Measurements from ENCODE around the gene NCKAP5.

Gene NCKAP5

GRCh38 chr2:133438026-133438425, 130.2 kb downstream of the NCKAP5 start:
- Histone ChIP-seq H3K4me1 (ENCODE audit: control extremely low read depth in 1 of 4, control insufficient read depth in 4 of 4, insufficient read depth in 4 of 4, low read length in 3 of 4) (no peaks in the 10 kb centered on the region), H3K9me3 (ENCODE audit: control extremely low read depth in 1 of 5, control insufficient read depth in 4 of 5, insufficient read depth in 2 of 5, low read depth in 1 of 5, low read length in 4 of 5) (no peaks in the 10 kb centered on the region), H3K27ac (ENCODE audit: insufficient read depth in 1 of 2, low read depth in 1 of 2, low read length in 2 of 2, poor library complexity in 1 of 2, severe bottlenecking in 2 of 2) (no peak overlapping the region), H3K27me3 (replicated peaks in 2 of 5; ENCODE audit: control insufficient read depth in 4 of 5, insufficient read depth in 5 of 5, low read length in 4 of 5) (no peaks in the 10 kb centered on the region), H3K36me3 (ENCODE audit: control insufficient read depth in 4 of 4, insufficient read depth in 4 of 4, low read length in 3 of 4) (no peaks in the 10 kb centered on the region), H3K4me3 (ENCODE audit: control insufficient read depth in 1 of 7, extremely low read depth in 1 of 7, insufficient read depth in 4 of 7, low read depth in 2 of 7, low read length in 6 of 7) (no peak overlapping the region)
- DNase-seq, result no peak
- CTCF ChIA-PET, result interaction anchor here (0.6 kb wide), 1 partner anchor 21 kb away, joined by 3 read pairs; no protein-coding TSS in a partner anchor
- POLR2A ChIA-PET, result no interaction called here

- no peaks in the 10 kb centered on the region for H3K4me1 ChIP-seq (ENCODE audit: control extremely low read depth in 1 of 4, control insufficient read depth in 4 of 4, insufficient read depth in 4 of 4, low read length in 3 of 4)
- ChIA-PET POLR2A (no interaction called here), CTCF (interaction anchor here (0.6 kb wide), 1 partner anchor 21 kb away, joined by 3 read pairs; no protein-coding TSS in a partner anchor)
- 81% methylated on average over 3 of the region's 3 CpGs for WGBS (ENCODE audit: insufficient coverage)
- no peaks in the 10 kb centered on the region for H3K27me3 ChIP-seq (replicated peaks in 2 of 5; ENCODE audit: control insufficient read depth in 4 of 5, insufficient read depth in 5 of 5, low read length in 4 of 5)
- H3K27ac ChIP-seq (ENCODE audit: insufficient read depth in 1 of 2, low read depth in 1 of 2, low read length in 2 of 2, poor library complexity in 1 of 2, severe bottlenecking in 2 of 2), result no peak overlapping the region
- DNase-seq, result no peak
- H3K4me3 ChIP-seq (ENCODE audit: control insufficient read depth in 1 of 7, extremely low read depth in 1 of 7, insufficient read depth in 4 of 7, low read depth in 2 of 7, low read length in 6 of 7), result no peak overlapping the region
- H3K9me3 ChIP-seq (ENCODE audit: control extremely low read depth in 1 of 5, control insufficient read depth in 4 of 5, insufficient read depth in 2 of 5, low read depth in 1 of 5, low read length in 4 of 5), result no peaks in the 10 kb centered on the region
- H3K36me3 ChIP-seq (ENCODE audit: control insufficient read depth in 4 of 4, insufficient read depth in 4 of 4, low read length in 3 of 4), result no peaks in the 10 kb centered on the region
Observed at GRCh38 chr2:133437492-133437891, 130.8 kb downstream of the NCKAP5 start.

- H3K27me3 ChIP-seq (replicated peaks in 2 of 5; ENCODE audit: control insufficient read depth in 4 of 5, insufficient read depth in 5 of 5, low read length in 4 of 5), result no peaks in the 10 kb centered on the region
- DNase-seq, result no peak
- H3K9me3 ChIP-seq (ENCODE audit: control extremely low read depth in 1 of 5, control insufficient read depth in 4 of 5, insufficient read depth in 2 of 5, low read depth in 1 of 5, low read length in 4 of 5), result no peaks in the 10 kb centered on the region
- ChIA-PET POLR2A (no interaction called here), CTCF (no interaction called here)
- H3K4me1 ChIP-seq (ENCODE audit: control extremely low read depth in 1 of 4, control insufficient read depth in 4 of 4, insufficient read depth in 4 of 4, low read length in 3 of 4), result no peaks in the 10 kb centered on the region
- no peak overlapping the region for H3K27ac ChIP-seq (ENCODE audit: insufficient read depth in 1 of 2, low read depth in 1 of 2, low read length in 2 of 2, poor library complexity in 1 of 2, severe bottlenecking in 2 of 2)
- no peaks in the 10 kb centered on the region for H3K36me3 ChIP-seq (ENCODE audit: control insufficient read depth in 4 of 4, insufficient read depth in 4 of 4, low read length in 3 of 4)
- 89% methylated on average over 4 of the region's 5 CpGs for WGBS (ENCODE audit: insufficient coverage)
- H3K4me3 ChIP-seq (ENCODE audit: control insufficient read depth in 1 of 7, extremely low read depth in 1 of 7, insufficient read depth in 4 of 7, low read depth in 2 of 7, low read length in 6 of 7), result no peak overlapping the region
Observed at GRCh38 chr2:133434959-133435668, 133.1 kb downstream of the NCKAP5 start.

GRCh38 chr2:133433455-133434451, 134.5 kb downstream of the NCKAP5 start:
- H3K4me1 ChIP-seq (ENCODE audit: control extremely low read depth in 1 of 4, control insufficient read depth in 4 of 4, insufficient read depth in 4 of 4, low read length in 3 of 4), result no peaks in the 10 kb centered on the region
- H3K27ac ChIP-seq (ENCODE audit: insufficient read depth in 1 of 2, low read depth in 1 of 2, low read length in 2 of 2, poor library complexity in 1 of 2, severe bottlenecking in 2 of 2), result no peak overlapping the region
- H3K36me3 ChIP-seq (ENCODE audit: control insufficient read depth in 4 of 4, insufficient read depth in 4 of 4, low read length in 3 of 4), result no peaks in the 10 kb centered on the region
- H3K4me3 ChIP-seq (ENCODE audit: control insufficient read depth in 1 of 7, extremely low read depth in 1 of 7, insufficient read depth in 4 of 7, low read depth in 2 of 7, low read length in 6 of 7), result no peak overlapping the region
- DNase-seq, result no peak
- no peaks in the 10 kb centered on the region for H3K9me3 ChIP-seq (ENCODE audit: control extremely low read depth in 1 of 5, control insufficient read depth in 4 of 5, insufficient read depth in 2 of 5, low read depth in 1 of 5, low read length in 4 of 5)
- no peaks in the 10 kb centered on the region for H3K27me3 ChIP-seq (replicated peaks in 2 of 5; ENCODE audit: control insufficient read depth in 4 of 5, insufficient read depth in 5 of 5, low read length in 4 of 5)
- POLR2A ChIA-PET, result no interaction called here
- CTCF ChIA-PET, result no interaction called here
- WGBS (ENCODE audit: insufficient coverage), result no CpG with 5 or more reads among the region's 5 CpGs

GRCh38 chr2:133432778-133433177, 135.5 kb downstream of the NCKAP5 start:
- Histone ChIP-seq H3K36me3 (ENCODE audit: control insufficient read depth in 4 of 4, insufficient read depth in 4 of 4, low read length in 3 of 4) (no peaks in the 10 kb centered on the region), H3K9me3 (ENCODE audit: control extremely low read depth in 1 of 5, control insufficient read depth in 4 of 5, insufficient read depth in 2 of 5, low read depth in 1 of 5, low read length in 4 of 5) (no peaks in the 10 kb centered on the region), H3K27ac (ENCODE audit: insufficient read depth in 1 of 2, low read depth in 1 of 2, low read length in 2 of 2, poor library complexity in 1 of 2, severe bottlenecking in 2 of 2) (no peak overlapping the region), H3K27me3 (replicated peaks in 2 of 5; ENCODE audit: control insufficient read depth in 4 of 5, insufficient read depth in 5 of 5, low read length in 4 of 5) (no peaks in the 10 kb centered on the region), H3K4me3 (ENCODE audit: control insufficient read depth in 1 of 7, extremely low read depth in 1 of 7, insufficient read depth in 4 of 7, low read depth in 2 of 7, low read length in 6 of 7) (no peak overlapping the region), H3K4me1 (ENCODE audit: control extremely low read depth in 1 of 4, control insufficient read depth in 4 of 4, insufficient read depth in 4 of 4, low read length in 3 of 4) (no peaks in the 10 kb centered on the region)
- ChIA-PET CTCF (no interaction called here), POLR2A (no interaction called here)
- no peak for DNase-seq

GRCh38 chr2:133431289-133431688, 137.0 kb downstream of the NCKAP5 start:
- CTCF ChIA-PET, result no interaction called here
- WGBS (ENCODE audit: insufficient coverage), result 94% methylated on average over 4 of the region's 4 CpGs
- H3K4me1 ChIP-seq (ENCODE audit: control extremely low read depth in 1 of 4, control insufficient read depth in 4 of 4, insufficient read depth in 4 of 4, low read length in 3 of 4), result no peaks in the 10 kb centered on the region
- no peak overlapping the region for H3K27ac ChIP-seq (ENCODE audit: insufficient read depth in 1 of 2, low read depth in 1 of 2, low read length in 2 of 2, poor library complexity in 1 of 2, severe bottlenecking in 2 of 2)
- H3K27me3 ChIP-seq (replicated peaks in 2 of 5; ENCODE audit: control insufficient read depth in 4 of 5, insufficient read depth in 5 of 5, low read length in 4 of 5), result no peaks in the 10 kb centered on the region
- H3K9me3 ChIP-seq (ENCODE audit: control extremely low read depth in 1 of 5, control insufficient read depth in 4 of 5, insufficient read depth in 2 of 5, low read depth in 1 of 5, low read length in 4 of 5), result no peaks in the 10 kb centered on the region
- no peak overlapping the region for H3K4me3 ChIP-seq (ENCODE audit: control insufficient read depth in 1 of 7, extremely low read depth in 1 of 7, insufficient read depth in 4 of 7, low read depth in 2 of 7, low read length in 6 of 7)
- POLR2A ChIA-PET, result no interaction called here
- no peak for DNase-seq
- no peaks in the 10 kb centered on the region for H3K36me3 ChIP-seq (ENCODE audit: control insufficient read depth in 4 of 4, insufficient read depth in 4 of 4, low read length in 3 of 4)

GRCh38 chr2:133426791-133427190, 141.5 kb downstream of the NCKAP5 start:
- no peak for DNase-seq
- no CpG with 5 or more reads among the region's 1 CpG for WGBS (ENCODE audit: insufficient coverage)
- no peak overlapping the region for H3K27ac ChIP-seq (ENCODE audit: insufficient read depth in 1 of 2, low read depth in 1 of 2, low read length in 2 of 2, poor library complexity in 1 of 2, severe bottlenecking in 2 of 2)
- H3K27me3 ChIP-seq (replicated peaks in 2 of 5; ENCODE audit: control insufficient read depth in 4 of 5, insufficient read depth in 5 of 5, low read length in 4 of 5), result no peaks in the 10 kb centered on the region
- no peak overlapping the region for H3K4me3 ChIP-seq (ENCODE audit: control insufficient read depth in 1 of 7, extremely low read depth in 1 of 7, insufficient read depth in 4 of 7, low read depth in 2 of 7, low read length in 6 of 7)
- no peaks in the 10 kb centered on the region for H3K4me1 ChIP-seq (ENCODE audit: control extremely low read depth in 1 of 4, control insufficient read depth in 4 of 4, insufficient read depth in 4 of 4, low read length in 3 of 4)
- H3K9me3 ChIP-seq (ENCODE audit: control extremely low read depth in 1 of 5, control insufficient read depth in 4 of 5, insufficient read depth in 2 of 5, low read depth in 1 of 5, low read length in 4 of 5), result no peaks in the 10 kb centered on the region
- ChIA-PET POLR2A (no interaction called here), CTCF (no interaction called here)
- H3K36me3 ChIP-seq (ENCODE audit: control insufficient read depth in 4 of 4, insufficient read depth in 4 of 4, low read length in 3 of 4), result no peaks in the 10 kb centered on the region

All from common myeloid progenitor, CD34-positive (primary cell).